Pancreas (tissue), 10 donors: ENCODE data around the gene MID1. TPM values are rescaled to one million over a fixed set of nuclear protein-coding genes. Genes with fewer than 3 reads are reported as not detected.
"Not testable (repeated sequence)": the region's sequence is repeated elsewhere in the genome, so short reads cannot be mapped to it uniquely, and the experiment has no call there.

Experiments
- ATAC-seq, 4 donors: fragments of 200-7000 bp; cut with Tn5 transposase; one replicate each; pipeline versions ENCODE4 v1.8.0 to v1.9.1; 2020; ENCODE audit warnings: mild to moderate bottlenecking in 4 of 4, moderate library complexity in 4 of 4
- DNase-seq, 6 donors: peaks; one replicate each; pipeline ENCODE4 v3.0.0-alpha.2; 2020
- FAIRE-seq: peaks from 2 replicates; lab custom pipeline; 2012; peaks lifted over from hg19 to GRCh38; lab: Jason Lieb, UNC
- H3K27ac ChIP-seq, 4 donors: fragments of 200-600 bp; sonication (generic); 1 replicate in 3 of 4; 2 replicates in 1 of 4; pipeline versions ENCODE4 v1.5.0 to v1.8.0; 2020
- H3K27me3 ChIP-seq, 4 donors: fragments of 200-600 bp; one replicate each; pipeline ENCODE4 v1.8.0; 2021
- H3K36me3 ChIP-seq, 3 donors: fragments of 200-600 bp; sonication (generic) in 1 of 3; one replicate each; pipeline versions ENCODE4 v1.5.0 to v1.8.0; 2020 to 2021
- H3K4me1 ChIP-seq, 3 donors: fragments of 200-600 bp; one replicate each; pipeline ENCODE4 v1.8.0; 2021
- H3K4me3 ChIP-seq, 4 donors: fragments of 200-600 bp; sonication (generic) in 2 of 4; one replicate each; pipeline versions ENCODE4 v1.5.0 to v1.8.0; 2020 to 2021
- H3K9me3 ChIP-seq, 4 donors: fragments of 200-600 bp; one replicate each; pipeline ENCODE4 v1.8.0; 2021
- WGBS, 2 donors: extraction: QIAGEN DNeasy Blood & Tissue Kit; methylation state at CpG; one replicate each; pipeline ENCODE4 v1.1.7; 2013; 5-methylcytosine and 5-hydroxymethylcytosine counted together
- intact Hi-C, 3 donors: fragments of 100-400 bp; cut with DNase I; formaldehyde crosslinking; loops; one replicate each; pipeline versions ENCODE4 v1.11.1 to v1.14.2; 2022
- polyA plus RNA-seq, 2 donors: library from polyadenylated mRNA; stranded (reverse); fragments of 200-250 nt; gene quantifications; one replicate each; pipeline ENCODE4 v1.2.3, GENCODE V29; 2013
- total RNA-seq, 6 donors: library from RNA; stranded (reverse); fragmentation: NEBNext Ultra II Directional in 4 of 6; extraction: Animal tissue kit (Norgen Biotek cat#: 25700) in 4 of 6; gene quantifications; one replicate each; pipeline versions ENCODE4 v1.2.1 to v1.2.4, GENCODE V29; 2021 to 2023
- TF ChIP-seq, protein P1 (sequence below), 4 donors: fragments of 200-600 bp; sonication (generic) in 3 of 4; IDR thresholded peaks; one replicate each; pipeline versions ENCODE4 v1.5.0 to v1.8.0; 2021; ENCODE audit warnings: antibody characterized with exemption in 4 of 4
- donor health status: healthy with polysubstance abuse.
- donor health status: DM: no; HTN: no; CAD: no; lungs with moderate emphysema.
- donor health status: DM: no; HTN: no; CAD: no.
- donor health status: control.
- donor health status: control.
- donor health status: Bipolar disorder and iron deficiency.
- donor health status: DM: yes; HTN: yes; CAD: no.
- donor health status: DM: no; HTN: no; CAD: no.
- donor health status: DM: no; HTN: no; CAD: no.
- donor health status: DM: yes; HTN: yes; CAD: no.

The MID1 gene
- total and polyA plus RNA-seq, 8 donors, result 3.3 to 19.2 (median 5.1) TPM

DNA sequence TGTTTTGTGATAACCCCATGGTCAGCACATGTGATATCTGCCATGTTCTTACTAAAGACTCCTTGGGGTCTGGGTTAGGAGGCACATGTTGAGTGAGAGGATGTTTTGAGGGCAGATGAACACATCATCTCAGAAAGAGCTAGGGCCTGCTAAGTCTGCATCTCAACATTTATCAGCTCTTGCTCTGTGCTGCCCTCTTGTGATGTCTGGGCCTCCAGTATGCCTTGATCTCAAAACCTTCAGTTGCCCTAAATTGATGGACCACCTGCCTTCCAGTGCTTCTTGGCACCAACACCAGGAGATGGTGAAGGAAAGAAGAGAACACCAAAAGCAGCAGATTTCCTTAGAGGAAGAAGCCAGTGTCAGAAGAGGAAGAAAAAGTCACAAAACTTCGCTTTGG lies 22.5 kb downstream of the MID1 start:
- Histone ChIP-seq H3K4me3 (no peak overlapping the region), H3K36me3 (no peaks in the 10 kb centered on the region), H3K27me3 (no peaks in the 10 kb centered on the region), H3K27ac (no peak overlapping the region), H3K4me1 (peaks cover 0 to 6% (median 0%) of the 10 kb centered on the region in 3 donors), H3K9me3 (no peaks in the 10 kb centered on the region)
- ATAC-seq, result no peak
- 60 to 89% methylated on average over 1 of the region's 1 CpG for WGBS, 2 donors
- TF ChIP-seq, protein P1, sequence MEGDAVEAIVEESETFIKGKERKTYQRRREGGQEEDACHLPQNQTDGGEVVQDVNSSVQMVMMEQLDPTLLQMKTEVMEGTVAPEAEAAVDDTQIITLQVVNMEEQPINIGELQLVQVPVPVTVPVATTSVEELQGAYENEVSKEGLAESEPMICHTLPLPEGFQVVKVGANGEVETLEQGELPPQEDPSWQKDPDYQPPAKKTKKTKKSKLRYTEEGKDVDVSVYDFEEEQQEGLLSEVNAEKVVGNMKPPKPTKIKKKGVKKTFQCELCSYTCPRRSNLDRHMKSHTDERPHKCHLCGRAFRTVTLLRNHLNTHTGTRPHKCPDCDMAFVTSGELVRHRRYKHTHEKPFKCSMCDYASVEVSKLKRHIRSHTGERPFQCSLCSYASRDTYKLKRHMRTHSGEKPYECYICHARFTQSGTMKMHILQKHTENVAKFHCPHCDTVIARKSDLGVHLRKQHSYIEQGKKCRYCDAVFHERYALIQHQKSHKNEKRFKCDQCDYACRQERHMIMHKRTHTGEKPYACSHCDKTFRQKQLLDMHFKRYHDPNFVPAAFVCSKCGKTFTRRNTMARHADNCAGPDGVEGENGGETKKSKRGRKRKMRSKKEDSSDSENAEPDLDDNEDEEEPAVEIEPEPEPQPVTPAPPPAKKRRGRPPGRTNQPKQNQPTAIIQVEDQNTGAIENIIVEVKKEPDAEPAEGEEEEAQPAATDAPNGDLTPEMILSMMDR (IDR thresholded peaks at IDR 0.05), result no peak
- no peak for DNase-seq
- intact Hi-C loops, result no loop called here
- no peak for FAIRE-seq

DNA sequence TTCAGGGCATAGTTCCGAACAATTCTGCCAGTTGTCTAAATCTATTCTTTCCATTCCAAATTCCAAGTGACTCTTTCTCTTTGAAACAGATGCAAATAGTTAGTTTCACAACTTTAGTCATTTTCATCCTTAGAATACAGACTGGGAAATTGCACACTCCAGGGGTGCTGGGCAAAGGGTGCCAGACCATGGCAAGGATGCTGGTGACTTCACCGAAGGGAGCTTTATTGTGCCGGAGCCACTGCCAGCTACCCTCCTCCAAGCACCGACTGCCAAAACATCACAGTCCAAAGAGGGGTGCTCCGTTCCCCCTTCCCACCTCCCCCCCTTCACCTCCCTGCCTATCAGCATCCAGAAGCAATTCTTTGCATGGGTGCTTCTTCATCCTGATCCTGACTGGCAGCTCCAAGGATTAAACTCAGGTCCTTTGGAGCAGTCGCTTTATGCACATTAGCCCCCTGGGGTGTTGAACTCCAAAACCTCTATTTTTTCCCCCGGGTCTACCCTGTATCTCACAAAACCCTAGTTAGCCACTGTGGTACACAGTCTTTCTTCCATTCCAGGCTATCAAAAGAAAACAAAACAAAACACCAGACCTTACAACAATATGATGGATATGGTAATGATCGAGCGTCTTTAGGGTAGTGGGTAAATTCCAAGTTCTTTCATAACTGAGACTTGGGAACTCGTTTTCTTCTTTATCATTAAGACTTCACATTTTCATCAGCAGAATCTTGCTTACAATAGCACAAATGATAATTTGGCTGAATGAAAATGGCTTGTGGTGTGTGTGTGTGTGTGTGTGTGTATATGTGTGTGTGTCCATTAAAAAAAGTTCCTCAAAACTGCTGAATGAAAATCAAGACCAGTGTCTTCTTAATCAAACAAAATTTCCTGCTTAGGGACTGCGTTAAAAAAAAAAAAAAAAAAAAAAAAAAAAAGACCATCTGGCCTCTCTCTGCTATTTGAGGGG lies 28.7 kb downstream of the MID1 start:
- intact Hi-C loops, result no loop called here
- Histone ChIP-seq H3K27me3 (no peaks in the 10 kb centered on the region), H3K4me3 (no peak overlapping the region), H3K4me1 (no peaks in the 10 kb centered on the region), H3K27ac (no peak overlapping the region), H3K36me3 (no peaks in the 10 kb centered on the region), H3K9me3 (no peaks in the 10 kb centered on the region)
- 70 to 83% methylated on average over 11 of the region's 11 CpGs for WGBS, 2 donors
- TF ChIP-seq, protein P1 (IDR thresholded peaks at IDR 0.05), result no peak
- FAIRE-seq (no peak), ATAC-seq (no peak), DNase-seq (no peak)

DNA sequence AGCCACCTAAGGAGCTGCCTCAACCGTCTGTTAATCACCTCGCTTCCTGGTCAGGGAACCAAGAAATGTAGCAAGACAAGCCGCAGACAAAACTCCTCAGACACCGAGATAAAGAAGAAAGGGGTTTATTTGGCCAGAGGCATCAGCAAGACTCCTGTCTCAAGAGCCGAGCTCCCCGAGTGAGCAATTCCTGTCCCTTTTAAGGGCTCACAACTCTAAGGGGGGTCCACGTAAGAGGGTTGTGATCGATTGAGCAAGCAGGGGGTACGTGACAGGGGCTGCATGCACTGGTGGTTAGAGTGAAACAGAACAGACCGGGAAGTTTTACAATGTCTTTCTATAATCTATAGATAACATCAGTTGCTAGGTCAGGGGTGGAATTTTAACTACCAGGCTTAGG lies 30.6 kb downstream of the MID1 start:
- WGBS, 2 donors, result 72 to 83% methylated on average over 10 of the region's 10 CpGs
- H3K27ac ChIP-seq, DNase-seq, H3K4me1 ChIP-seq, intact Hi-C loops, H3K36me3 ChIP-seq, FAIRE-seq, H3K4me3 ChIP-seq, ATAC-seq, H3K27me3 ChIP-seq, H3K9me3 ChIP-seq: not testable (repeated sequence)

DNA sequence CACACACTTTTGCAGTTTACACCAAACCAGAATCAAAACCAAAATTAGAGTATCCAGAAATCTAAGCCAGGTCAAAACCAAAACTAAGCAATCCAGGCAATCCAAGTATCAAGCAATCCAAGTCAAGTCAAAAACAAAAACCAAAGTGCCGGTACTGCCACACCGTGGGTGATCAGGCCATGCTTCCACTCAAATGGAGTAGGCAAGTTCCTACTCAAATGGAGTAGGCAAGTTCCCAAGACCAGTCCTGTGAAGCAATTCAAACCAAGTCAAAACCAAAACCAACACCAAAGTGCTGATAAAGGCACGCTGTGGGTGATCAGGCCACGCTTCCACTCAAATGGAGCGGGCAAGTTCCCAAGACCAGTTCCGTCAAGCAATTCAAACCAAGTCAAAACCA lies 31.3 kb downstream of the MID1 start:
- FAIRE-seq (no peak), DNase-seq (no peak), ATAC-seq (no peak)
- no peak overlapping the region for H3K4me3 ChIP-seq
- no peaks in the 10 kb centered on the region for H3K36me3 ChIP-seq
- intact Hi-C loops, result no loop called here
- TF ChIP-seq, protein P1 (IDR thresholded peaks at IDR 0.05), result no peak
- H3K4me1 ChIP-seq, result no peaks in the 10 kb centered on the region
- H3K27ac ChIP-seq, result no peak overlapping the region
- no peaks in the 10 kb centered on the region for H3K27me3 ChIP-seq
- 94% methylated on average over 6 of the region's 6 CpGs for WGBS, 2 donors
- H3K9me3 ChIP-seq, result no peaks in the 10 kb centered on the region

DNA sequence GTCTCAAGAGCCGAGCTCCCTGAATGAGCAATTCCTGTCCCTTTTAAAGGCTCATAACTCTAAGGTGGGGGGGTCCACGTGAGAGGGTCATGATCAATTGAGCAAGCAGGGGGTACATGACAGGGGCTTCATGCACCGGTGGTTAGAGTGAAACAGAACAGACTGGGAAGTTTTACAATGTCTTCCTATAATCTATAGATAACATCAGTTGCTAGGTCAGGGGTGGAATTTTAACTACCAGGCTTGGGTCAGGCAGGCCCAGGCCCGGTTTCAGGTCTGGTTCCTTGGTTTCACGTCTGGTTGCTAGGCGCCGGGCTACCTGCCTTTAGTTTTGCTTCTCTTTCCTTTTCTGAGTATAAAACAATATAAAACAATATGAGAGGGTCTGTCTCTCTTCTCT lies 35.5 kb downstream of the MID1 start:
- ATAC-seq, FAIRE-seq, H3K27me3 ChIP-seq, DNase-seq, H3K27ac ChIP-seq, intact Hi-C loops, H3K4me1 ChIP-seq, H3K9me3 ChIP-seq, H3K4me3 ChIP-seq, H3K36me3 ChIP-seq: not testable (repeated sequence)
- 84 to 99% methylated on average over 7 of the region's 7 CpGs for WGBS, 2 donors

DNA sequence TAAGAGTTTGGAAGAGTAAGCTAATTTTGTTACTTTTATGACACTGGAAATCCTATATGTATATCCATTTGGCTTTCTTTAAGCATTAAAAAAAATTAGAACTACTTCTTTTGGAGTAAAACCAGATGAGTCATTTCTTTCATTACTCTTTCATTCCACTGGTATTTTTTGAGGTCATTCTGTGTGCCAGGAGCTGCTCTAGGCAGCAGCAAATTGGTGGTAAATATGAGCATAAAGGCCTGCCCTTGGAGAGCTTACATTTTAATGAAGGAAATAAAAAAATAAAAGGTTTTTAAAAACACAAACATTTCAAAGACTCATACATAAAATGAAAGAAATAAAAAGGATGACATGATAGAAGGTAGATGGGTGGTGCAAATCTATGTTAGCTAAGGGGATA lies 37.4 kb downstream of the MID1 start:
- Histone ChIP-seq H3K27ac (no peak overlapping the region), H3K27me3 (no peaks in the 10 kb centered on the region), H3K4me1 (no peaks in the 10 kb centered on the region), H3K9me3 (no peaks in the 10 kb centered on the region), H3K36me3 (no peaks in the 10 kb centered on the region), H3K4me3 (no peak overlapping the region)
- no peak for DNase-seq
- intact Hi-C loops, result no loop called here
- peak; percentile 34 for FAIRE-seq
- TF ChIP-seq, protein P1 (IDR thresholded peaks at IDR 0.05), result no peak
- no peak for ATAC-seq
